ENCODE measurements around the gene CAMK2N1. TPM values are rescaled to one million over a fixed set of nuclear protein-coding genes. Genes with fewer than 3 reads are reported as not detected.

Gene CAMK2N1
- polyA plus RNA-seq, 2 of the 4 experiments (the other 2 are of a cell fraction) = 49.7 to 56.4 TPM

GRCh38 chr1:20449735-20450311, 36.2 kb downstream of the CAMK2N1 start:
- DNase-seq (ENCODE audit: low read depth in 1 of 2, low spot score in 1 of 2) (peak in 1 of 2 experiments; percentile 34), ATAC-seq (0 out of 6 replicates have a peak, but pooled peaks of 1 of the 2 experiments have one; percentile 28), FAIRE-seq (no peak)
- TF ChIP-seq TP53 (CRISPR knock-in tag; IDR thresholded peaks at IDR 0.05) (no peak), BHLHE40 (IDR thresholded peaks at IDR 0.05; ENCODE audit: low read depth, low read length) (no peak), NFE2L2 (conservative IDR thresholded peaks at IDR 0.05; ENCODE audit: low read length) (peak; percentile 43; the same call in 1 of the 2 replicates), MAFK (IDR thresholded peaks at IDR 0.05; ENCODE audit: partially characterized antibody) (peak; percentile 73)
- Histone ChIP-seq H3K27ac (no peak overlapping the region; a peak in 1 of 6 replicates), H3K4me2 (no peak overlapping the region), H3K9me3 (no peaks in the 10 kb centered on the region), H3K4me3 (no peak overlapping the region), H3K4me1 (peaks cover 5% of the 10 kb centered on the region; the same call in 1 of the 3 replicates)
- WGBS (ENCODE audit: missing lambda C conversion rate) = 53% methylated on average over 4 of the region's 4 CpGs
- ChIA-PET POLR2A (no interaction called here), CTCF (interaction anchor here (1.1 kb wide), 1 partner anchor 237 kb away, joined by 3 read pairs; no protein-coding TSS in a partner anchor)

- Histone ChIP-seq H3K4me2 (no peak overlapping the region), H3K27ac (no peak overlapping the region), H3K4me3 (no peak overlapping the region), H3K9me3 (no peaks in the 10 kb centered on the region), H3K4me1 (peaks cover 5% of the 10 kb centered on the region; the same call in 1 of the 3 replicates)
- ChIA-PET CTCF (interaction anchor here (0.7 to 1.1 kb wide), 2 partner anchors 14 to 18 kb away, joined by 3 to 4 read pairs; no protein-coding TSS in a partner anchor), POLR2A (no interaction called here)
- no peak for ATAC-seq
- FAIRE-seq = no peak
- WGBS (ENCODE audit: missing lambda C conversion rate) = 49% methylated on average over 4 of the region's 9 CpGs
- no peak for DNase-seq (ENCODE audit: low read depth in 1 of 2, low spot score in 1 of 2)
- TF ChIP-seq REST (IDR thresholded peaks at IDR 0.05) = no peak
- TF ChIP-seq NPAS2 (CRISPR knock-in tag; IDR thresholded peaks at IDR 0.05; ENCODE audit: borderline replicate concordance) = no peak
- no peak for TF ChIP-seq E2F6 (IDR thresholded peaks at IDR 0.05; ENCODE audit: borderline replicate concordance, low read depth)
- no peak for TF ChIP-seq ZC3H11A (IDR thresholded peaks at IDR 0.05)
- no peak for TF ChIP-seq TP53 (CRISPR knock-in tag; IDR thresholded peaks at IDR 0.05)
- no peak for TF ChIP-seq JUNB (IDR thresholded peaks at IDR 0.05)
- TF ChIP-seq EP300 (IDR thresholded peaks at IDR 0.05) = no peak
- TF ChIP-seq HES2 (IDR thresholded peaks at IDR 0.05) = no peak
- TF ChIP-seq RCOR1 (IDR thresholded peaks at IDR 0.05; ENCODE audit: low read depth, low read length) = no peak
- TF ChIP-seq CTCF (IDR thresholded peaks at IDR 0.05) = no peak
- TF ChIP-seq RNF2 (IDR thresholded peaks at IDR 0.05; ENCODE audit: borderline replicate concordance, low read depth) = no peak
Observed at GRCh38 chr1:20448671-20449071, 37.3 kb downstream of the CAMK2N1 start.

GRCh38 chr1:20447794-20448193, 38.2 kb downstream of the CAMK2N1 start:
- no peak for FAIRE-seq
- Histone ChIP-seq H3K27ac (no peak overlapping the region), H3K9me3 (no peaks in the 10 kb centered on the region), H3K4me3 (no peak overlapping the region), H3K4me2 (no peak overlapping the region), H3K4me1 (peaks cover 5% of the 10 kb centered on the region; the same call in 1 of the 3 replicates)
- POLR2A ChIA-PET = interaction anchor here (0.6 kb wide), 1 partner anchor 53 kb away, joined by 4 read pairs; no protein-coding TSS in a partner anchor
- CTCF ChIA-PET = interaction anchor here (3.0 kb wide), 1 partner anchor 235 kb away, joined by 9 read pairs; no protein-coding TSS in a partner anchor
- no peak for ATAC-seq
- WGBS (ENCODE audit: missing lambda C conversion rate) = 96% methylated on average over 7 of the region's 7 CpGs
- DNase-seq (ENCODE audit: low read depth in 1 of 2, low spot score in 1 of 2) = no peak
- no peak for TF ChIP-seq JUN (IDR thresholded peaks at IDR 0.05)
- no peak for TF ChIP-seq PBX3 (IDR thresholded peaks at IDR 0.05)
- no peak for TF ChIP-seq SREBF2 (IDR thresholded peaks at IDR 0.05)
- no peak for TF ChIP-seq BHLHE40 (IDR thresholded peaks at IDR 0.05; ENCODE audit: low read depth, low read length)
- no peak for TF ChIP-seq EHF (CRISPR knock-in tag; IDR thresholded peaks at IDR 0.05)
- no peak for TF ChIP-seq RNF2 (IDR thresholded peaks at IDR 0.05; ENCODE audit: borderline replicate concordance, low read depth)
- no peak for TF ChIP-seq CTCF (IDR thresholded peaks at IDR 0.05)
- TF ChIP-seq HEYL (CRISPR knock-in tag; IDR thresholded peaks at IDR 0.05) = no peak
- TF ChIP-seq HMGXB4 (CRISPR knock-in tag; IDR thresholded peaks at IDR 0.05; ENCODE audit: borderline replicate concordance) = no peak

All from A549 (cell line).